Sigmoid colon (tissue), 4 donors: ENCODE data around the gene DOC2A.

Experiments used
- CTCF ChIP-seq, 4 experiments: fragments of 450-650 bp in 3 of 4; fragments of 200-600 bp in 1 of 4; IDR thresholded peaks; one replicate each; pipeline ENCODE4 v1.5.1; 2016 to 2019; ENCODE audit warnings: antibody characterized with exemption in 4 of 4, mild to moderate bottlenecking in 3 of 4, moderate library complexity in 2 of 4
- EP300 ChIP-seq, 4 donors: sonication (generic); formaldehyde crosslinking; IDR thresholded peaks; one replicate each; pipeline ENCODE4 v1.6.1; 2017; ENCODE audit warnings: antibody characterized with exemption in 4 of 4
- POLR2A ChIP-seq, 2 donors: fragments of 450-650 bp; IDR thresholded peaks; one replicate each; pipeline ENCODE4 v1.6.1; 2016; ENCODE audit warnings: antibody characterized with exemption in 2 of 2, mild to moderate bottlenecking in 2 of 2, moderate library complexity in 2 of 2
- POLR2AphosphoS5 ChIP-seq, 4 donors: sonication (generic); formaldehyde crosslinking; IDR thresholded peaks; one replicate each; pipeline ENCODE4 v1.6.1; 2017; ENCODE audit warnings: antibody characterized with exemption in 4 of 4

GRCh38 chr16:29995324-29995910, 15.4 kb downstream of the DOC2A start, which contains the start of gene HIRIP3:
- peak in 3 of 4 donors; percentile 67 to 86 (median 84) for TF ChIP-seq POLR2AphosphoS5 (IDR thresholded peaks at IDR 0.05)
- no peak for TF ChIP-seq CTCF (IDR thresholded peaks at IDR 0.05)
- peak; percentile 11 to 38 for TF ChIP-seq POLR2A (IDR thresholded peaks at IDR 0.05)
- no peak for TF ChIP-seq EP300 (IDR thresholded peaks at IDR 0.05)
